CD14-positive monocyte (primary cell): ENCODE measurements around the gene PTPRN2. TPM values are rescaled to one million over a fixed set of nuclear protein-coding genes. Genes with fewer than 3 reads are reported as not detected.

Experiments
- DNase-seq, 3 donors: peaks; one replicate each; pipeline ENCODE4 v3.0.0-alpha.2; 2011 to 2022
- H2AFZ ChIP-seq: 2 replicates; pipeline ENCODE4 v1.6.0; 2012; ENCODE audit warnings: mild to moderate bottlenecking, low read depth, low read length, inconsistent platforms; ENCODE audit not compliant: insufficient read depth, poor library complexity, severe bottlenecking
- H3K27ac ChIP-seq, 2 donors: 1 replicate in 1 of 2; 2 replicates in 1 of 2; pipeline ENCODE4 v1.5.1; 2012 to 2013; ENCODE audit warnings: low read length in 2 of 2, control low read depth in 1 of 2, inconsistent platforms in 1 of 2, low read depth in 1 of 2, mild to moderate bottlenecking in 1 of 2
- H3K27me3 ChIP-seq, 2 donors: one replicate each; pipeline versions ENCODE4 v1.6.0 to v1.6.1; 2011 to 2013; ENCODE audit warnings: low read length in 2 of 2; ENCODE audit not compliant: control insufficient read depth in 2 of 2, insufficient read depth in 2 of 2
- H3K36me3 ChIP-seq, 2 donors: replicated peaks in 1 of 2; 1 replicate in 1 of 2; 2 replicates in 1 of 2; pipeline versions ENCODE4 v1.5.1 to v1.6.1; 2012 to 2013; ENCODE audit warnings: low read length in 2 of 2, control low read depth in 1 of 2, inconsistent platforms in 1 of 2, mild to moderate bottlenecking in 1 of 2; ENCODE audit not compliant: insufficient read depth in 2 of 2, control insufficient read depth in 1 of 2
- H3K4me1 ChIP-seq, 2 donors: 1 replicate in 1 of 2; 2 replicates in 1 of 2; pipeline versions ENCODE4 v1.5.1 to v1.6.1; 2012 to 2013; ENCODE audit warnings: low read length in 2 of 2, control low read depth in 1 of 2, inconsistent platforms in 1 of 2, mild to moderate bottlenecking in 1 of 2, moderate library complexity in 1 of 2; ENCODE audit not compliant: insufficient read depth in 2 of 2, control insufficient read depth in 1 of 2
- H3K4me2 ChIP-seq: replicated peaks from 2 replicates; pipeline ENCODE3; 2012; ENCODE audit warnings: low read length, moderate library complexity, mild to moderate bottlenecking; ENCODE audit not compliant: poor library complexity, severe bottlenecking; ENCODE audit errors: extremely low read depth
- H3K4me3 ChIP-seq, 3 experiments: fragments of 200-600 bp in 1 of 3; sonication (generic) in 1 of 3; replicated peaks in 1 of 3; 1 replicate in 2 of 3; 2 replicates in 1 of 3; pipeline ENCODE4 v1.5.1; 2011 to 2013; ENCODE audit warnings: low read length in 3 of 3, mild to moderate bottlenecking in 3 of 3, control low read depth in 2 of 3, low read depth in 2 of 3, inconsistent platforms in 1 of 3, moderate library complexity in 1 of 3
- H3K79me2 ChIP-seq: 2 replicates; pipeline ENCODE4 v1.6.0; 2012; ENCODE audit warnings: mild to moderate bottlenecking, control low read depth, inconsistent platforms, low read length, moderate library complexity; ENCODE audit not compliant: insufficient read depth
- H3K9ac ChIP-seq: 2 replicates; pipeline ENCODE4 v1.6.0; 2017; ENCODE audit warnings: low read length, mild to moderate bottlenecking; ENCODE audit not compliant: insufficient read depth, poor library complexity, severe bottlenecking
- H3K9me3 ChIP-seq, 2 donors: replicated peaks in 1 of 2; 1 replicate in 1 of 2; 2 replicates in 1 of 2; pipeline versions ENCODE4 v1.5.1 to v1.6.1; 2012 to 2013; ENCODE audit warnings: low read length in 2 of 2, control low read depth in 1 of 2; ENCODE audit not compliant: control insufficient read depth in 1 of 2, insufficient read depth in 1 of 2
- H4K20me1 ChIP-seq: 2 replicates; pipeline ENCODE4 v1.6.0; 2012; ENCODE audit warnings: mild to moderate bottlenecking, low read length, control low read depth, moderate library complexity; ENCODE audit not compliant: insufficient read depth
- H3K27ac Mint-ChIP-seq, 7 donors: one replicate each; pipeline ENCODE4 v1.8.0; 2020; ENCODE audit warnings: mild to moderate bottlenecking in 7 of 7, mixed read lengths in 7 of 7, moderate library complexity in 6 of 7, inconsistent platforms in 2 of 7
- H3K27me3 Mint-ChIP-seq, 3 donors: one replicate each; pipeline ENCODE4 v1.8.0; 2021 to 2022; ENCODE audit warnings: low read depth in 3 of 3, mild to moderate bottlenecking in 3 of 3, mixed read lengths in 3 of 3, moderate library complexity in 3 of 3, inconsistent platforms in 1 of 3
- H3K36me3 Mint-ChIP-seq, 2 donors: one replicate each; pipeline ENCODE4 v1.8.0; 2020; ENCODE audit warnings: mixed read lengths in 2 of 2, inconsistent platforms in 1 of 2, mild to moderate bottlenecking in 1 of 2
- H3K4me1 Mint-ChIP-seq: one replicate; pipeline ENCODE4 v1.8.0; 2020; ENCODE audit warnings: mild to moderate bottlenecking, mixed read lengths
- H3K4me3 Mint-ChIP-seq, 2 donors: one replicate each; pipeline ENCODE4 v1.8.0; 2020; ENCODE audit warnings: mild to moderate bottlenecking in 2 of 2, mixed read lengths in 2 of 2, moderate library complexity in 1 of 2
- H3K9me3 Mint-ChIP-seq, 7 donors: one replicate each; pipeline ENCODE4 v1.8.0; 2020 to 2022; ENCODE audit warnings: mixed read lengths in 7 of 7, mild to moderate bottlenecking in 6 of 7, moderate library complexity in 6 of 7, inconsistent platforms in 2 of 7
- CTCF ChIP-seq: fragments of 200-600 bp; IDR thresholded peaks from one replicate; pipeline ENCODE4 v1.8.0; 2022; ENCODE audit warnings: antibody characterized with exemption, mild to moderate bottlenecking
- whole genome bisulfite sequencing: methylation state at CpG from one replicate; pipeline ENCODE4 v1.1.5; 2013; ENCODE audit warnings: missing lambda C conversion rate; ENCODE audit not compliant: insufficient coverage; 5-methylcytosine and 5-hydroxymethylcytosine counted together
- intact Hi-C, 2 donors: fragments of 100-400 bp; cut with micrococcal nuclease; formaldehyde crosslinking; loops; one replicate each; pipeline versions ENCODE4 v1.15.0 to v1.15.1; 2023
- polyA plus RNA-seq, 3 donors: library from polyadenylated mRNA; depleted of rRNA in 1 of 3; unstranded in 2 of 3; stranded (reverse) in 1 of 3; fragments of 300-500 nt in 2 of 3; fragments of >200 nt in 1 of 3; fragmentation: Illumina TruSeq in 2 of 3; gene quantifications; 1 replicate in 2 of 3; 2 replicates in 1 of 3; pipeline ENCODE4 v1.2.3, GENCODE V29; 2012 to 2021

PTPRN2 gene
- polyA plus RNA-seq, 3 donors = 0.25 to 1.4 (median 0.97) TPM

GRCh38 chr7:157635669-157636068 is 952.0 kb downstream of the PTPRN2 start:
- no peak for TF ChIP-seq CTCF
- Histone ChIP-seq H3K4me3 (no peak overlapping the region), H3K9ac (no peak overlapping the region), H2AFZ (no peak overlapping the region), H3K9me3 (peaks cover 3 to 6% of the 10 kb centered on the region in 2 donors), H3K27ac (no peak overlapping the region), H3K4me2 (no peak overlapping the region), H4K20me1 (no peaks in the 10 kb centered on the region), H3K36me3 (no peaks in the 10 kb centered on the region), H3K79me2 (no peaks in the 10 kb centered on the region), H3K27me3 (peaks cover 0 to 3% of the 10 kb centered on the region in 2 donors), H3K4me1 (no peaks in the 10 kb centered on the region)
- no CpG with 5 or more reads among the region's 1 CpG for WGBS
- Mint-ChIP-seq H3K4me3 (no peak overlapping the region), H3K4me1 (no peaks in the 10 kb centered on the region), H3K36me3 (no peaks in the 10 kb centered on the region), H3K9me3 (peaks cover 3 to 14% (median 10%) of the 10 kb centered on the region in 7 donors), H3K27me3 (peaks cover 3 to 17% (median 3%) of the 10 kb centered on the region in 3 donors), H3K27ac (no peak overlapping the region)
- DNase-seq = no peak
- intact Hi-C loops = no loop called here

GRCh38 chr7:157635148-157635500 is 952.5 kb downstream of the PTPRN2 start:
- H3K4me3 ChIP-seq = no peak overlapping the region
- no peaks in the 10 kb centered on the region for H3K4me1 Mint-ChIP-seq
- H3K4me1 ChIP-seq = no peaks in the 10 kb centered on the region
- no peak for DNase-seq
- H3K9me3 Mint-ChIP-seq = peaks cover 0 to 10% (median 4%) of the 10 kb centered on the region in 7 donors
- 93% methylated on average over 2 of the region's 6 CpGs for WGBS
- H3K79me2 ChIP-seq = no peaks in the 10 kb centered on the region
- no peaks in the 10 kb centered on the region for H3K36me3 Mint-ChIP-seq
- peaks cover 0 to 4% of the 10 kb centered on the region in 2 donors for H3K27me3 ChIP-seq
- intact Hi-C loops = no loop called here
- H3K9me3 ChIP-seq = peaks cover 3% of the 10 kb centered on the region in 2 donors
- no peak overlapping the region for H3K4me2 ChIP-seq
- no peak overlapping the region for H2AFZ ChIP-seq
- no peaks in the 10 kb centered on the region for H3K36me3 ChIP-seq
- H4K20me1 ChIP-seq = no peaks in the 10 kb centered on the region
- H3K4me3 Mint-ChIP-seq = peak overlapping the region in 1 of 2 donors; percentile 51
- peak overlapping the region in 1 of 7 donors; percentile 21 for H3K27ac Mint-ChIP-seq
- H3K27me3 Mint-ChIP-seq = peaks cover 3 to 17% (median 7%) of the 10 kb centered on the region in 3 donors
- TF ChIP-seq CTCF = no peak
- no peak overlapping the region for H3K9ac ChIP-seq
- H3K27ac ChIP-seq = no peak overlapping the region
